HG02943 (cell line): ENCODE data around the gene CHST14.

Source experiments
- ATAC-seq: cut with Tn5 transposase; IDR thresholded peaks from one replicate; pipeline ENCODE4 v1.9.1; 2021; ENCODE audit warnings: mild to moderate bottlenecking, low read depth, moderate library complexity; ENCODE audit not compliant: unreplicated experiment

CHST14 gene

GRCh38 chr15:40460404-40460803, 10.4 kb upstream of the CHST14 start:
- no peak for ATAC-seq

- no peak for ATAC-seq
These were observed 8.8 kb upstream of the CHST14 start for GRCh38 chr15:40461958-40462357.

GRCh38 chr15:40463279-40463678, 7.5 kb upstream of the CHST14 start:
- no peak for ATAC-seq

- no peak for ATAC-seq
These were observed 6.8 kb upstream of the CHST14 start for GRCh38 chr15:40463886-40464545.

DNA sequence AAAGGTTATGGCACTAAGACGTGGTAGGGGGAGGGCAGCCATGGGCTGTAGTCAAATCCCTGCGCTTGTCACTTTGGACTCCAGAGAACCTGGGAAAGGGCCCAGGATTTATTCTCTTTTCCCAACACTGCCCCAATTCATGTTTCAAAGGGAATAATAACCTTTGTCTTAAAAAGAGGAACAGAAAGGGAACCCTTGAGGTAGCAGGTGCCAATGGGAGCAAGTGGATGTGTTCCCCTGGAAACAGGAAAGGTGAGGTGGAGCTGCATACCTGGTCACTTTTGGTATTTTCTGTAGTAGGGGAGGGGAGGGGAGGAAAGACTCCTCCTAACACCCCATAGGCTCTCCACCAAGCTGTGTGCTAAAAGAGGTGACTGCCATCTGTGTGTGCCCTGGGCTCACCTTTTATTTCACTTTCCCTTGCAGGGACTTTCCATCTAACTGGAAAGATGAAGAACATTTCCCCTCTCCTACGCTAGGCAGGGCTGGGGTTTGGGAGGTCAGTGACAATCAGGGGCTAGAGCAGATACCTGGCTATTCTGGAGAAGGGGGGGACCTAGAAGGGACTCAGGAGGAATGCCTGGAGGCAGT, 6.1 kb upstream of the CHST14 start:
- no peak for ATAC-seq

DNA sequence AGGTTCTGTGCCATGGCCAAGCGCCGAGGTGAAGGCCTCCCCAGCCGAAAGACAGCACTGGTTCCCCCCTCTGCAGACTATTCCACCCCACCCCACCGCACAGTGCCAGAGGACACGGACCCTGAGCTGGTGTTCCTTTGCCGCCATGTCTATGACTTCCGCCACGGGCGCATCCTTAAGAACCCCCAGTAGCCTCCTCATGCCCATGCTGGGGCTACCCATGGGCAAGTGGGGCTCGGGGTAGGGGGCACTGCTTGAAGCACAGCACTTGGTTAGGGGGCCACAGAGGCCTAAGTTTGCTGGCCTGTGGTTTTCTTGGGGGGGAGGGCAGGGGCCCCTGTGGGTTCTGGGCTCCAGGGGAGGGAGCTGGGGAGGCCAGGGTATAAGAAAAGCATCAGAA, 4.8 kb upstream of the CHST14 start:
- no peak for ATAC-seq

- ATAC-seq: no peak
These were observed 4.1 kb upstream of the CHST14 start for GRCh38 chr15:40466426-40467260.

GRCh38 chr15:40467261-40467615, 3.5 kb upstream of the CHST14 start:
- no peak for ATAC-seq

GRCh38 chr15:40468898-40469331, 1.9 kb upstream of the CHST14 start:
- no peak for ATAC-seq

DNA sequence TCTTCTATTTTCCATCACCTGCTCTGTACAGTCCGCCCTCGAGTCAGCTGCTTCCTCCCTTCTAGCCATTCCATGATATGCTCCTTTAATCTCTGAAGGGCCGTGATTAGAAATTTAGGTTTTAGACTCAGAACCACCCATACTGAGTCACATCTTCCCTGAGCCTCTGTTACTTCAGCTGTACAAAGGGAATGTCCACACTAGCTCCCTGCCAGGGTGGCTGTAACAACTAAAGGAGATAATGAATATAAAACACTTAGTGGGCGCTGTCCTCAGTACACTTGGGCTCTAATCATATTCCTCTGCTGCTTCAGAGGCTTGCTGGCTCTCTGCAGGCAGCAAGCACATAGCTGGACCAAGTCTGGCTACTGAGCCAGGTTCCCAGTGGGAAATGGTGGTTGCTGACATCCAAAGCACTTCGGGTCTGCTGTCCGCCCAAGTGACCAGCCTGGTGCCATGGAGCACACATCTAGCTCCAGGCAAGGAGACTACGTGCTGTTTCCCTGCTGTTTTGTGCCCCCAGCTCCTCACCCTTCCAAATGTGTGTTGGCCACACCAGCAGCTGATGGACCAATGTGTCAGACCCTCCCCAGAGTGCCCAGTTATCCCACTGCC, 901 bp upstream of the CHST14 start:
- no peak for ATAC-seq

- no peak for ATAC-seq
These were observed 472 bp downstream of the CHST14 start for GRCh38 chr15:40471105-40471807.

DNA sequence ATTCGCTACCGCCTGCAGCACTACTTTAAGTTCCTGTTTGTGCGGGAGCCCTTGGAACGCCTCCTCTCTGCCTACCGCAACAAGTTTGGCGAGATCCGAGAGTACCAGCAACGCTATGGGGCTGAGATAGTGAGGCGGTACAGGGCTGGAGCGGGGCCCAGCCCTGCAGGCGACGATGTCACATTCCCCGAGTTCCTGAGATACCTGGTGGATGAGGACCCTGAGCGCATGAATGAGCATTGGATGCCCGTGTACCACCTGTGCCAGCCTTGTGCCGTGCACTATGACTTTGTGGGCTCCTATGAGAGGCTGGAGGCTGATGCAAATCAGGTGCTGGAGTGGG, 995 bp downstream of the CHST14 start:
- ATAC-seq: no peak

- no peak for ATAC-seq
These were observed 1.5 kb downstream of the CHST14 start for GRCh38 chr15:40472171-40472727.

DNA sequence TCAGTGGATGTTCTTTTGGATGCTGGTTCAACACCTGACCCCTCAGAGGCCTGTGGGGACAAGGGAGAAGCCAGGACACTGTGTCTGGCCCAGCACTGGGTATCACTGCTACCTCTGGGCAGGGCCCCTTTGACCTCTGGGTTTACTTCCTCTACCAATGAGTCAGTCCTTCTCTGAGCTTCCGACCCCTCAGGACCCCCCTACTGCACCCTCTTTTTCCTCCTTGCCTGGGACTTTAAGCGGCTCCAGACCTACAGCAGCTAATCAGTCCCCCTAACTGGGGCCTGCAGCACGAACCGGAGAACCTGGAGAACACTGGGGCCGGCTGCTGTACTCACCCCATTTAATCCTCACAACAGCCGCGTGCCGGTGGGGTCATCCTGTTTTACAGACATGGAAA, 3.8 kb downstream of the CHST14 start:
- no peak for ATAC-seq

GRCh38 chr15:40477642-40478327, 7.0 kb downstream of the CHST14 start:
- ATAC-seq: no peak

DNA sequence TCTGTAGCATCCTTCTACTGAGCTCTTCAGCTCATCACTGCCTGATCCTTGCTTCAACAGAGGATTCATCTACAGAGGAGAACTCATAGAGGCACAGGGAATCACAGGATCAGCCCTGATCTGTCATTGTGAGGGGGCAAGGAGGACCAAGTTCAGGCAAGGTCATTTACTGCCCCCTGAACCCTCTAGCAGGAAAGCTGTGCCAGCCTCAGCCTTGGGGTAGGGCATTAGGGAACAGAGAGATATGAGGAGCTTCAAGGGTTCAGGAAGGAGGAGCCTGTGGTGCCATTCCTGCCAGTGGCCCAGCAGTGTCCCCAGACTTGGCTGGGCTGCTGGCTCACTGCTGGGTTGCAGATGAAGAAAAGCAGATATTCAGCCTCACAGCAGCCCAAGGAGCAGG, 8.2 kb downstream of the CHST14 start:
- no peak for ATAC-seq

DNA sequence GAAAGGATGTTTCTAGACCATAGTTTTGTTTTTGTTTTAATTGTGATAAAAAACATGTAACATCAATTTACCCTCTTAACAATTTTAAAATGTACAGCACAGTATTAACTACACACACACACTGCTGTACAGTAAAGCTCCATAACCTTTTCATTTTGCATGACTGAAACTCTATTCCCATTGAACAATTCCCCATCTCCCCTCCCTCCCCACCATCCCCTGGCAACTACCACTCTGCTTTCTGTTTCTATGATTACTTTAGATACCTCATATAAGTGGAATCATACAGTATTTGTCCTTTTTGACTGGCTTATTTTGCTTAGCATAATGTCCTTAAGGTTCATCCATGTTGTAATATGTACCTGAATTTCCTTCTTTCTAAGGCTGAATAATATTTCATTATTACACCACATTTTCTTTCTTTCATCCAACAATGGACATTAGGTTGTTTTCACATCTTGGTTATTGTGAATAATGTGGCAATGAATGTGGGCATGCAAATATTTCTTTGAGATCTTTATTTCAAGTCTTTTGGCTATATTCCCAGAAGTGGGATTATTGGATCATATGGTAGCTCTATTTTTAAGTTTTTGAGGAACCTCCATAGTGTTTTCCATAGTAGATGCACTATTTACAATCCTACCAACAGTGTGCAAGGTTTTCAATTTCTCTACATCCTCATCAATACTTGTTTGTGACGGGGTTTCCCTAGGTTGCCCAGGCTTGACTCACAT, 10.7 kb downstream of the CHST14 start:
- no peak for ATAC-seq

GRCh38 chr15:40483919-40484318, 13.1 kb downstream of the CHST14 start:
- ATAC-seq: no peak

GRCh38 chr15:40486066-40486770, 15.4 kb downstream of the CHST14 start:
- ATAC-seq: no peak
